H1 (cell line): ENCODE measurements around the gene KCNMA1.

Experiments used
- ATF3 ChIP-seq: IDR thresholded peaks from 2 replicates; pipeline ENCODE4 v1.6.1; 2011; ENCODE audit warnings: low read depth, mild to moderate bottlenecking, low read length; ENCODE audit not compliant: insufficient read depth
- CTCF ChIP-seq, 3 experiments: IDR thresholded peaks; 1 replicate in 2 of 3; 2 replicates in 1 of 3; pipeline versions ENCODE4 v1.5.1 to v1.6.1; 2011; ENCODE audit warnings: low read length in 3 of 3, mild to moderate bottlenecking in 3 of 3, inconsistent platforms in 2 of 3, low read depth in 1 of 3, moderate library complexity in 1 of 3; ENCODE audit not compliant: insufficient read depth in 1 of 3; ENCODE audit errors: control extremely low read depth in 1 of 3
- EP300 ChIP-seq, 2 experiments: IDR thresholded peaks; 1 replicate in 1 of 2; 2 replicates in 1 of 2; pipeline ENCODE4 v1.6.1; 2011 to 2012; ENCODE audit warnings: low read depth in 2 of 2, low read length in 2 of 2, mild to moderate bottlenecking in 2 of 2, borderline replicate concordance in 1 of 2, inconsistent platforms in 1 of 2, moderate library complexity in 1 of 2
- EZH2 ChIP-seq: fragments of 200-600 bp; sonication (generic); IDR thresholded peaks from 2 replicates; pipeline ENCODE4 v1.7.1; 2012; ENCODE audit warnings: low read depth, mild to moderate bottlenecking, moderate library complexity, low read length, inconsistent platforms; ENCODE audit not compliant: severe bottlenecking
- JUND ChIP-seq: IDR thresholded peaks from 2 replicates; pipeline ENCODE4 v1.6.1; 2011; ENCODE audit warnings: mild to moderate bottlenecking, improper control_type of control experiment, low read length
- PHF8 ChIP-seq: fragments of 200-600 bp; sonication (generic); conservative IDR thresholded peaks from 2 replicates; pipeline ENCODE4 v1.7.1; 2012; ENCODE audit warnings: low read depth, mild to moderate bottlenecking, inconsistent platforms, low read length, moderate library complexity
- POLR2A ChIP-seq, 2 experiments: IDR thresholded peaks; 1 replicate in 1 of 2; 2 replicates in 1 of 2; pipeline ENCODE4 v1.6.1; 2011; ENCODE audit warnings: low read depth in 2 of 2, low read length in 2 of 2, mild to moderate bottlenecking in 2 of 2; ENCODE audit errors: control extremely low read depth in 1 of 2
- SUZ12 ChIP-seq: fragments of 200-600 bp; sonication (generic); IDR thresholded peaks from 2 replicates; pipeline ENCODE4 v1.6.1; 2012; ENCODE audit warnings: mild to moderate bottlenecking, inconsistent platforms, low read length, moderate library complexity, mixed read lengths
- TF ChIP-seq, protein P1 (sequence below): IDR thresholded peaks from 2 replicates; pipeline ENCODE4 v1.6.1; 2012; ENCODE audit warnings: inconsistent platforms
- TF ChIP-seq, protein P2 (sequence below): IDR thresholded peaks from 2 replicates; pipeline ENCODE4 v1.6.1; 2012; ENCODE audit warnings: low read length, inconsistent platforms
- TF ChIP-seq, protein P3 (sequence below): IDR thresholded peaks from 2 replicates; pipeline ENCODE4 v1.6.1; 2011; ENCODE audit warnings: low read length, improper control_type of control experiment

- TF ChIP-seq, protein P1, sequence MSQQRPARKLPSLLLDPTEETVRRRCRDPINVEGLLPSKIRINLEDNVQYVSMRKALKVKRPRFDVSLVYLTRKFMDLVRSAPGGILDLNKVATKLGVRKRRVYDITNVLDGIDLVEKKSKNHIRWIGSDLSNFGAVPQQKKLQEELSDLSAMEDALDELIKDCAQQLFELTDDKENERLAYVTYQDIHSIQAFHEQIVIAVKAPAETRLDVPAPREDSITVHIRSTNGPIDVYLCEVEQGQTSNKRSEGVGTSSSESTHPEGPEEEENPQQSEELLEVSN = no peak
- no peak for TF ChIP-seq POLR2A (IDR thresholded peaks at IDR 0.05; ENCODE audit: control extremely low read depth in 1 of 2, low read depth in 2 of 2, low read length in 2 of 2)
- no peak for TF ChIP-seq ATF3
- TF ChIP-seq CTCF (IDR thresholded peaks at IDR 0.05; ENCODE audit: control extremely low read depth in 1 of 3, insufficient read depth in 1 of 3, low read depth in 1 of 3, low read length in 3 of 3) = no peak
- TF ChIP-seq, protein P2, sequence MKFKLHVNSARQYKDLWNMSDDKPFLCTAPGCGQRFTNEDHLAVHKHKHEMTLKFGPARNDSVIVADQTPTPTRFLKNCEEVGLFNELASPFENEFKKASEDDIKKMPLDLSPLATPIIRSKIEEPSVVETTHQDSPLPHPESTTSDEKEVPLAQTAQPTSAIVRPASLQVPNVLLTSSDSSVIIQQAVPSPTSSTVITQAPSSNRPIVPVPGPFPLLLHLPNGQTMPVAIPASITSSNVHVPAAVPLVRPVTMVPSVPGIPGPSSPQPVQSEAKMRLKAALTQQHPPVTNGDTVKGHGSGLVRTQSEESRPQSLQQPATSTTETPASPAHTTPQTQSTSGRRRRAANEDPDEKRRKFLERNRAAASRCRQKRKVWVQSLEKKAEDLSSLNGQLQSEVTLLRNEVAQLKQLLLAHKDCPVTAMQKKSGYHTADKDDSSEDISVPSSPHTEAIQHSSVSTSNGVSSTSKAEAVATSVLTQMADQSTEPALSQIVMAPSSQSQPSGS = no peak
- TF ChIP-seq JUND = no peak
- TF ChIP-seq EP300 (IDR thresholded peaks at IDR 0.05; ENCODE audit: borderline replicate concordance in 1 of 2, low read depth in 2 of 2, low read length in 2 of 2) = no peak
- no peak for TF ChIP-seq PHF8
- no peak for TF ChIP-seq EZH2
- TF ChIP-seq SUZ12 = no peak
- TF ChIP-seq, protein P3, sequence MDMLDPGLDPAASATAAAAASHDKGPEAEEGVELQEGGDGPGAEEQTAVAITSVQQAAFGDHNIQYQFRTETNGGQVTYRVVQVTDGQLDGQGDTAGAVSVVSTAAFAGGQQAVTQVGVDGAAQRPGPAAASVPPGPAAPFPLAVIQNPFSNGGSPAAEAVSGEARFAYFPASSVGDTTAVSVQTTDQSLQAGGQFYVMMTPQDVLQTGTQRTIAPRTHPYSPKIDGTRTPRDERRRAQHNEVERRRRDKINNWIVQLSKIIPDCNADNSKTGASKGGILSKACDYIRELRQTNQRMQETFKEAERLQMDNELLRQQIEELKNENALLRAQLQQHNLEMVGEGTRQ = no peak
Observed at GRCh38 chr10:77609781-77610272, 27.8 kb downstream of the KCNMA1 start.
